BE2C (cell line): ENCODE data around the gene B4GALNT3.

Source experiments
- DNase-seq: peaks from one replicate; pipeline ENCODE4 v3.0.0-alpha.2; 2020
- H3K27me3 ChIP-seq: fragments of 250-450 bp; sonication (Bioruptor Pico); 2 replicates; pipeline ENCODE4 v1.5.1; 2020; ENCODE audit warnings: mild to moderate bottlenecking
- H3K36me3 ChIP-seq: fragments of 250-450 bp; sonication (Bioruptor Pico); 2 replicates; pipeline ENCODE4 v1.5.1; 2020; ENCODE audit warnings: mild to moderate bottlenecking
- H3K4me1 ChIP-seq: fragments of 250-450 bp; sonication (Bioruptor Pico); 2 replicates; pipeline ENCODE4 v1.5.1; 2020
- H3K4me3 ChIP-seq: 2 replicates; pipeline ENCODE4 v1.5.1; 2011; ENCODE audit warnings: low read depth, low read length
- H3K9me3 ChIP-seq: fragments of 250-450 bp; sonication (Bioruptor Pico); 2 replicates; pipeline ENCODE4 v1.5.1; 2020
- TF ChIP-seq, protein P1 (sequence below): IDR thresholded peaks from 2 replicates; pipeline ENCODE4 v1.5.1; 2012; ENCODE audit warnings: mild to moderate bottlenecking, low read depth, low read length

B4GALNT3 gene

DNA sequence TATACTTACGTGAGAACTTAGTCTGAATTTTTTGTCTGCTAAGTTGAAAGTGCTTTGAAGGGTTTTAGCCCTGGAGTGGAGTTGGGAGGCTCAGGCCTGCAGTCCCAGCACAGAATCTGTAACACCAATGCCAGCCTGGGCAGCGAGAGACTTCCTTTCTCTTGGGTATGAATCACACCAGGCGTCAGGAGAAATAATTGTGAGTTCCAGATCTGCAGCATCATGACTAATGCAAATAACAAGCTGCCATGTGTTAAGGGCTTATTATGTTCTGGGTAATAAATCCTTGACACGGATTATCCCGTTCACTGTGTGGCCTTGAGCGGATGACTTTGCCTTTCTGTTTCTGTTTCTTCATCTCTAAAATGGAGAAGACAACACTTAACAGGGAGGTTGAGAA is 70.6 kb downstream of the B4GALNT3 start:
- no peak for DNase-seq
- no peaks in the 10 kb centered on the region for H3K9me3 ChIP-seq
- H3K4me3 ChIP-seq, result no peak overlapping the region
- H3K4me1 ChIP-seq, result no peaks in the 10 kb centered on the region
- TF ChIP-seq, protein P1, sequence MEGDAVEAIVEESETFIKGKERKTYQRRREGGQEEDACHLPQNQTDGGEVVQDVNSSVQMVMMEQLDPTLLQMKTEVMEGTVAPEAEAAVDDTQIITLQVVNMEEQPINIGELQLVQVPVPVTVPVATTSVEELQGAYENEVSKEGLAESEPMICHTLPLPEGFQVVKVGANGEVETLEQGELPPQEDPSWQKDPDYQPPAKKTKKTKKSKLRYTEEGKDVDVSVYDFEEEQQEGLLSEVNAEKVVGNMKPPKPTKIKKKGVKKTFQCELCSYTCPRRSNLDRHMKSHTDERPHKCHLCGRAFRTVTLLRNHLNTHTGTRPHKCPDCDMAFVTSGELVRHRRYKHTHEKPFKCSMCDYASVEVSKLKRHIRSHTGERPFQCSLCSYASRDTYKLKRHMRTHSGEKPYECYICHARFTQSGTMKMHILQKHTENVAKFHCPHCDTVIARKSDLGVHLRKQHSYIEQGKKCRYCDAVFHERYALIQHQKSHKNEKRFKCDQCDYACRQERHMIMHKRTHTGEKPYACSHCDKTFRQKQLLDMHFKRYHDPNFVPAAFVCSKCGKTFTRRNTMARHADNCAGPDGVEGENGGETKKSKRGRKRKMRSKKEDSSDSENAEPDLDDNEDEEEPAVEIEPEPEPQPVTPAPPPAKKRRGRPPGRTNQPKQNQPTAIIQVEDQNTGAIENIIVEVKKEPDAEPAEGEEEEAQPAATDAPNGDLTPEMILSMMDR, result no peak
- no peaks in the 10 kb centered on the region for H3K27me3 ChIP-seq
- no peaks in the 10 kb centered on the region for H3K36me3 ChIP-seq

- no peak overlapping the region for H3K4me3 ChIP-seq
- TF ChIP-seq, protein P1, result no peak
- no peaks in the 10 kb centered on the region for H3K27me3 ChIP-seq
- no peaks in the 10 kb centered on the region for H3K9me3 ChIP-seq
- H3K36me3 ChIP-seq, result no peaks in the 10 kb centered on the region
- no peak for DNase-seq
- no peaks in the 10 kb centered on the region for H3K4me1 ChIP-seq
Observed at GRCh38 chr12:530821-531220, 71.1 kb downstream of the B4GALNT3 start.

- DNase-seq, result no peak
- Histone ChIP-seq H3K36me3 (no peaks in the 10 kb centered on the region), H3K4me1 (no peaks in the 10 kb centered on the region), H3K9me3 (no peaks in the 10 kb centered on the region), H3K27me3 (no peaks in the 10 kb centered on the region), H3K4me3 (no peak overlapping the region)
- TF ChIP-seq, protein P1, result no peak
Observed at GRCh38 chr12:531951-532585, 72.3 kb downstream of the B4GALNT3 start.

DNA sequence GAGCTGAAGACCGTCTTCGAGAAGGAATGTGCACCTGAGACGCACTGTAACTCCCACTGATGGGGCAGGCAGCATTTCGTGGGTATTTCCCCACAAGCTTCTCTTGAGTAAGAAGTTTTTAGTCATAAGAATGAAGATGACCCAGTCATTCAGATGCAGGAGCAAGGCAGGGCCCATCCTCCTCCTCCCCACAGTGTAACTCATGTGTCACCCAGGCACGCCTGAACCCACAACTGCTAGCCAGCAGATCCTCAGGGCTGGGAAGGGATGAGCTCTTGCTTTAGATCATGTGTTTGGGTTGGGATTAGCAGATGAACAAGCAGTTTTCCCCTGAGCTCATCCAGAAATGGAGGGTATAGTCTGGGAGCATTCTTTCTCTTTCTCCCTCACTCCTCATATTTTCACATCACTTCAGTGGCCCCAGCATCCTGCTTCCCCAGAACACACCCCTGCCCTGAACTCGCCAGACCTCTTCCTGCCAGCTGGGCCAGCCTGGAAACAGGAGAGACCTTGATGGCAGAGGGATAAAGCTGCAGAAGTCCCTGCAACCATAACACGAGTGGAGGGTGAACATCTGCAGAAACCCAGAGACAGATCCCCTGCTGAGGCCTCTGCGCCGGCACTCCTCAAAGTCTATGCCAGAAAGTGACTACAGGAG is 73.3 kb downstream of the B4GALNT3 start:
- Histone ChIP-seq H3K36me3 (no peaks in the 10 kb centered on the region), H3K27me3 (no peaks in the 10 kb centered on the region), H3K9me3 (no peaks in the 10 kb centered on the region), H3K4me3 (no peak overlapping the region), H3K4me1 (no peaks in the 10 kb centered on the region)
- no peak for DNase-seq
- TF ChIP-seq, protein P1, result no peak

GRCh38 chr12:533718-534117 is 74.0 kb downstream of the B4GALNT3 start:
- Histone ChIP-seq H3K36me3 (no peaks in the 10 kb centered on the region), H3K27me3 (no peaks in the 10 kb centered on the region), H3K9me3 (no peaks in the 10 kb centered on the region), H3K4me3 (no peak overlapping the region), H3K4me1 (no peaks in the 10 kb centered on the region)
- DNase-seq, result no peak
- TF ChIP-seq, protein P1, result no peak

GRCh38 chr12:534216-534615 is 74.5 kb downstream of the B4GALNT3 start:
- Histone ChIP-seq H3K4me1 (no peaks in the 10 kb centered on the region), H3K9me3 (no peaks in the 10 kb centered on the region), H3K27me3 (no peaks in the 10 kb centered on the region), H3K36me3 (no peaks in the 10 kb centered on the region), H3K4me3 (no peak overlapping the region)
- TF ChIP-seq, protein P1, result no peak
- no peak for DNase-seq
